Mesendoderm (in vitro differentiated cells): ENCODE results near the gene LAMA1.

ENCODE experiments used
- DNase-seq: peaks from one replicate; pipeline ENCODE4 v3.0.0; 2013
- H2AK5ac ChIP-seq: 2 replicates; pipeline ENCODE4 v1.6.1; 2013; ENCODE audit warnings: low read length, inconsistent platforms
- H2BK120ac ChIP-seq: 2 replicates; pipeline ENCODE4 v1.6.1; 2013; ENCODE audit warnings: low read depth, mild to moderate bottlenecking, low read length, moderate library complexity, mixed read lengths
- H2BK15ac ChIP-seq: replicated peaks from 2 replicates; pipeline ENCODE4 v1.6.1; 2013; ENCODE audit warnings: low read depth, mild to moderate bottlenecking, moderate library complexity
- H2BK5ac ChIP-seq: 2 replicates; pipeline ENCODE4 v1.6.1; 2013; ENCODE audit warnings: low read length, inconsistent platforms
- H3K18ac ChIP-seq: 2 replicates; pipeline ENCODE4 v1.6.1; 2013; ENCODE audit warnings: mild to moderate bottlenecking, low read length, mixed read lengths
- H3K23ac ChIP-seq: one replicate; pipeline ENCODE4 v1.6.1; 2013; ENCODE audit warnings: low read length
- H3K27ac ChIP-seq: 2 replicates; pipeline ENCODE4 v1.5.1; 2013; ENCODE audit warnings: low read depth, mild to moderate bottlenecking, inconsistent platforms, low read length, moderate library complexity
- H3K27me3 ChIP-seq: 2 replicates; pipeline ENCODE4 v1.6.1; 2013; ENCODE audit warnings: low read length, control low read depth, mild to moderate bottlenecking, inconsistent platforms; ENCODE audit not compliant: insufficient read depth, poor library complexity
- H3K36me3 ChIP-seq: 2 replicates; pipeline ENCODE4 v1.6.1; 2013; ENCODE audit warnings: low read length, inconsistent platforms; ENCODE audit not compliant: control insufficient read depth, insufficient read depth
- H3K4ac ChIP-seq: one replicate; pipeline ENCODE4 v1.6.1; 2013; ENCODE audit warnings: low read depth, mild to moderate bottlenecking, low read length, moderate library complexity
- H3K4me1 ChIP-seq: 2 replicates; pipeline ENCODE4 v1.6.1; 2013; ENCODE audit warnings: low read depth, low read length, inconsistent platforms; ENCODE audit not compliant: control insufficient read depth
- H3K4me2 ChIP-seq: 2 replicates; pipeline ENCODE4 v1.6.1; 2013; ENCODE audit warnings: low read length
- H3K4me3 ChIP-seq: 2 replicates; pipeline ENCODE4 v1.5.1; 2013; ENCODE audit warnings: mild to moderate bottlenecking, low read length
- H3K56ac ChIP-seq: one replicate; pipeline ENCODE4 v1.6.1; 2013; ENCODE audit warnings: low read length
- H3K79me1 ChIP-seq: 2 replicates; pipeline ENCODE4 v1.6.1; 2013; ENCODE audit warnings: low read length, inconsistent platforms
- H3K79me2 ChIP-seq: 2 replicates; pipeline ENCODE4 v1.6.1; 2013; ENCODE audit warnings: mild to moderate bottlenecking, low read length; ENCODE audit not compliant: control insufficient read depth, insufficient read depth
- H3K9ac ChIP-seq: 2 replicates; pipeline ENCODE4 v1.6.1; 2013; ENCODE audit warnings: low read length, inconsistent platforms
- H4K5ac ChIP-seq: one replicate; pipeline ENCODE4 v1.6.1; 2013; ENCODE audit warnings: low read length
- H4K8ac ChIP-seq: one replicate; pipeline ENCODE4 v1.6.1; 2013; ENCODE audit warnings: low read depth, mild to moderate bottlenecking, control low read depth, low read length, moderate library complexity
- WGBS: extraction: QIAGEN DNeasy Blood & Tissue Kit; methylation state at CpG from one replicate; pipeline ENCODE4 v1.1.7; 2013; ENCODE audit warnings: low lambda C conversion rate, missing lambda C conversion rate; ENCODE audit not compliant: insufficient coverage; ENCODE audit errors: extremely low coverage; 5-methylcytosine and 5-hydroxymethylcytosine counted together

The LAMA1 gene

DNA sequence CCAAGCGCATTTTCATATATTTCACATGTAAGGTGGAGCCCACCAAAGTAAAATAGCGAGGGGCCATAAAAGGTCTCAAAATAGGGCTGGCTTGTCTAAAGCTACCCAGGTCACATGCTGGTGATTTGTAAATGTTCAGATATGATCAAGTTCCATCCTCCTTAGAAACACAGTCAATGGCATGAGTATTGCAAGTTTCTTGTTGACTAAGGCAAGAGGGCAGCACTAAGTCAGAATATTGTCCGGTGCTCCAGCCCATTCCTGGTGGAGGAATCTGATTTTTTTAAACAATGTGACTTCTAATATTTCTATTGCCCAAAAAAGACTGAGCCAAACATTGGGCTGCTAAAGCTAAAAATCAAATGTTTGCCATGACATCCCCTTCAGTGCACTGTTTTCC is 85.1 kb downstream of the LAMA1 start:
- Histone ChIP-seq H2AK5ac (no peak overlapping the region), H3K27ac (no peak overlapping the region), H3K36me3 (peaks cover 1% of the 10 kb centered on the region), H3K27me3 (no peaks in the 10 kb centered on the region), H3K23ac (no peak overlapping the region), H3K18ac (no peak overlapping the region), H3K56ac (no peak overlapping the region), H2BK120ac (no peak overlapping the region), H3K9ac (no peak overlapping the region), H3K4ac (no peak overlapping the region), H3K79me1 (no peaks in the 10 kb centered on the region), H2BK5ac (no peak overlapping the region), H4K5ac (no peak overlapping the region), H3K4me1 (no peaks in the 10 kb centered on the region), H4K8ac (no peak overlapping the region), H3K4me2 (no peak overlapping the region), H2BK15ac (no peak overlapping the region), H3K4me3 (no peak overlapping the region), H3K79me2 (no peaks in the 10 kb centered on the region)
- DNase-seq = no peak
- WGBS = no CpG with 5 or more reads among the region's 3 CpGs

DNA sequence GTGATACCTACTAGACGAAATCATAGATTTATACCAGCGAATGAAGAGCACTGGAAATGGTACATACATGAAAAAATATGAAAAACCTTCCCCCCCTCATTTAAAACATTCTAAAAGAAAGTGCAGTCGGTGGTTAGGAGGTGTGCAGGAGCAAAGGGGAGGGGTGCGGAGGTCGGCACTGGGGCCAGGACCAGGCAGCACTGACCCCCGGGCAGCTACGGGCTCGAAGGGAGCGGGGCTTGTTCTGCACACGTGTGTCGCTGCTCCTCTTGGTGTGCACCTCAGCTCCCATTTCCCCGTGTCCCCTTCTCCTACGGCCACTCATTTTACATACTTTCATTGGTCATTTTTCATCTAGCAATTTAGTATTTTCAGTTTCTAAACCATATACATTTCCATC is 89.0 kb downstream of the LAMA1 start:
- Histone ChIP-seq H3K27me3 (no peaks in the 10 kb centered on the region), H2AK5ac (no peak overlapping the region), H3K4me3 (no peak overlapping the region), H3K79me2 (no peaks in the 10 kb centered on the region), H3K9ac (no peak overlapping the region), H3K4me2 (no peak overlapping the region), H3K27ac (no peak overlapping the region), H2BK5ac (no peak overlapping the region), H4K5ac (no peak overlapping the region), H3K79me1 (no peaks in the 10 kb centered on the region), H3K18ac (no peak overlapping the region), H3K23ac (no peak overlapping the region), H4K8ac (no peak overlapping the region), H2BK15ac (no peak overlapping the region), H3K56ac (no peak overlapping the region), H3K36me3 (peaks cover 6% of the 10 kb centered on the region), H2BK120ac (no peak overlapping the region), H3K4ac (no peak overlapping the region), H3K4me1 (no peaks in the 10 kb centered on the region)
- no CpG with 5 or more reads among the region's 13 CpGs for WGBS
- no peak for DNase-seq

DNA sequence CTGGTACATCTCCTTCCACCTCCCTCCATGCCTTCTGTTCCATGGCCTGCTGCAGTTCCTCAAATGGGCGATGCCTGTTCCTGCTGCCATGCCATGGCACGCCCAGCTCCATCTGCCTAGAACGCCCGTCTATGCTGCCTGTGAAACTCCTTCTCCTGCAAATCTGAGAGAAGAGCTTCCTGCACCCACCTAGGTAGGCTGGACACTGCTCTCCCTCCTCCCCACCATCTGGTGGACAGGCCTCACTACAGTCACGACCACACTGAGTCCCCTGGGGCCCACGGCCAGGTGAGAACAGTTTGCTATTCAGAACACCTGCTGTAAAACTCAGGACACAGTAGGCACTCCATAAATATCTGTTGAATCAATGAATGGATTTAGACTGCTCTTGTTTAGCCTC is 92.4 kb downstream of the LAMA1 start:
- Histone ChIP-seq H3K56ac (no peak overlapping the region), H3K27me3 (no peaks in the 10 kb centered on the region), H4K8ac (no peak overlapping the region), H3K4me1 (no peaks in the 10 kb centered on the region), H3K36me3 (peaks cover 9% of the 10 kb centered on the region), H4K5ac (no peak overlapping the region), H2BK120ac (no peak overlapping the region), H2BK5ac (no peak overlapping the region), H3K4ac (no peak overlapping the region), H2AK5ac (no peak overlapping the region), H3K79me2 (no peaks in the 10 kb centered on the region), H2BK15ac (no peak overlapping the region), H3K27ac (no peak overlapping the region), H3K79me1 (no peaks in the 10 kb centered on the region), H3K4me2 (no peak overlapping the region), H3K23ac (no peak overlapping the region), H3K9ac (no peak overlapping the region), H3K18ac (no peak overlapping the region), H3K4me3 (no peak overlapping the region)
- WGBS = no CpG with 5 or more reads among the region's 6 CpGs
- no peak for DNase-seq

GRCh38 chr18:7023581-7023980 is 94.0 kb downstream of the LAMA1 start:
- Histone ChIP-seq H3K27ac (no peak overlapping the region), H2AK5ac (no peak overlapping the region), H3K36me3 (peaks cover 9% of the 10 kb centered on the region), H3K79me2 (no peaks in the 10 kb centered on the region), H3K4ac (no peak overlapping the region), H3K56ac (no peak overlapping the region), H3K4me2 (no peak overlapping the region), H3K23ac (no peak overlapping the region), H4K8ac (no peak overlapping the region), H3K79me1 (no peaks in the 10 kb centered on the region), H3K4me1 (no peaks in the 10 kb centered on the region), H2BK5ac (no peak overlapping the region), H3K4me3 (no peak overlapping the region), H3K27me3 (no peaks in the 10 kb centered on the region), H3K9ac (no peak overlapping the region), H4K5ac (no peak overlapping the region), H2BK15ac (no peak overlapping the region), H2BK120ac (no peak overlapping the region), H3K18ac (no peak overlapping the region)
- WGBS = no CpG with 5 or more reads among the region's 7 CpGs
- no peak for DNase-seq

GRCh38 chr18:7023063-7023580 is 94.5 kb downstream of the LAMA1 start:
- H3K27ac ChIP-seq = no peak overlapping the region
- no peaks in the 10 kb centered on the region for H3K79me1 ChIP-seq
- H3K4me2 ChIP-seq = no peak overlapping the region
- DNase-seq = no peak
- H3K23ac ChIP-seq = no peak overlapping the region
- H3K27me3 ChIP-seq = no peaks in the 10 kb centered on the region
- H3K4me1 ChIP-seq = no peaks in the 10 kb centered on the region
- no peak overlapping the region for H2BK15ac ChIP-seq
- H2AK5ac ChIP-seq = no peak overlapping the region
- no peak overlapping the region for H3K4ac ChIP-seq
- H3K79me2 ChIP-seq = no peaks in the 10 kb centered on the region
- no peak overlapping the region for H3K9ac ChIP-seq
- no peak overlapping the region for H3K4me3 ChIP-seq
- H3K56ac ChIP-seq = no peak overlapping the region
- H3K36me3 ChIP-seq = peaks cover 9% of the 10 kb centered on the region
- H4K5ac ChIP-seq = no peak overlapping the region
- no peak overlapping the region for H4K8ac ChIP-seq
- no CpG with 5 or more reads among the region's 19 CpGs for WGBS
- no peak overlapping the region for H3K18ac ChIP-seq
- no peak overlapping the region for H2BK5ac ChIP-seq
- no peak overlapping the region for H2BK120ac ChIP-seq
